Suprapubic skin (tissue), 4 donors: ENCODE measurements around the gene PPP1R37. TPM values are rescaled to one million over a fixed set of nuclear protein-coding genes. Genes with fewer than 3 reads are reported as not detected.

Experiments used
- DNase-seq, 2 donors: peaks; one replicate each; pipeline ENCODE4 v3.0.0-alpha.2; 2019; ENCODE audit warnings: low spot score in 2 of 2
- H3K27ac ChIP-seq: fragments of 200-600 bp; sonication (generic); one replicate; pipeline ENCODE4 v1.5.1; 2019
- H3K27me3 ChIP-seq: fragments of 200-600 bp; sonication (generic); one replicate; pipeline ENCODE4 v1.5.1; 2019
- H3K36me3 ChIP-seq: fragments of 200-600 bp; sonication (generic); one replicate; pipeline ENCODE4 v1.5.1; 2019
- H3K4me1 ChIP-seq: fragments of 200-600 bp; sonication (generic); one replicate; pipeline ENCODE4 v1.5.1; 2019
- H3K4me3 ChIP-seq: fragments of 200-600 bp; sonication (generic); one replicate; pipeline ENCODE4 v1.5.1; 2019; ENCODE audit warnings: mild to moderate bottlenecking
- H3K9me3 ChIP-seq: fragments of 200-600 bp; sonication (generic); one replicate; pipeline ENCODE4 v1.5.1; 2019
- CTCF ChIP-seq, 2 donors: fragments of 200-600 bp in 1 of 2; fragments of 450-650 bp in 1 of 2; sonication (generic) in 1 of 2; IDR thresholded peaks; one replicate each; pipeline ENCODE4 v1.5.1; 2016 to 2019; ENCODE audit warnings: antibody characterized with exemption in 2 of 2, mild to moderate bottlenecking in 1 of 2, moderate library complexity in 1 of 2
- EP300 ChIP-seq: sonication (generic); formaldehyde crosslinking; IDR thresholded peaks from one replicate; pipeline ENCODE4 v1.6.1; 2017; ENCODE audit warnings: antibody characterized with exemption
- POLR2A ChIP-seq, 2 donors: fragments of 450-650 bp; IDR thresholded peaks; one replicate each; pipeline ENCODE4 v1.6.1; 2017; ENCODE audit warnings: antibody characterized with exemption in 2 of 2, mild to moderate bottlenecking in 2 of 2, moderate library complexity in 2 of 2
- POLR2AphosphoS5 ChIP-seq, 3 donors: sonication (generic); formaldehyde crosslinking; IDR thresholded peaks; one replicate each; pipeline ENCODE4 v1.6.1; 2017; ENCODE audit warnings: antibody characterized with exemption in 3 of 3
- WGBS: methylation state at CpG from one replicate; pipeline ENCODE4 v1.1.5; 2018; 5-methylcytosine and 5-hydroxymethylcytosine counted together
- total RNA-seq, 4 donors: library from RNA; depleted of rRNA; stranded (reverse); fragments of >200 nt; gene quantifications; one replicate each; pipeline ENCODE4 v1.1.0, GENCODE V29; 2016

Gene PPP1R37
- total RNA-seq, 4 donors from 2014 or later: 24.6 to 43.1 (median 33.5) TPM

- Histone ChIP-seq H3K27ac (no peak overlapping the region), H3K27me3 (peaks cover 4% of the 10 kb centered on the region), H3K9me3 (no peaks in the 10 kb centered on the region), H3K4me1 (peaks cover 70% of the 10 kb centered on the region), H3K36me3 (no peaks in the 10 kb centered on the region), H3K4me3 (no peak overlapping the region)
- TF ChIP-seq EP300 (no peak), POLR2A (IDR thresholded peaks at IDR 0.05) (no peak), POLR2AphosphoS5 (IDR thresholded peaks at IDR 0.05) (no peak), CTCF (IDR thresholded peaks at IDR 0.05) (no peak)
- WGBS: 87% methylated on average over 21 of the region's 27 CpGs
- no peak for DNase-seq
Measured at GRCh38 chr19:45158503-45159209, 65.7 kb downstream of the PPP1R37 start.

GRCh38 chr19:45159210-45159970 lies 66.4 kb downstream of the PPP1R37 start:
- WGBS: 79% methylated on average over 11 of the region's 12 CpGs
- Histone ChIP-seq H3K27me3 (peaks cover 4% of the 10 kb centered on the region), H3K4me1 (peaks cover 72% of the 10 kb centered on the region), H3K4me3 (no peak overlapping the region), H3K36me3 (no peaks in the 10 kb centered on the region), H3K9me3 (no peaks in the 10 kb centered on the region), H3K27ac (no peak overlapping the region)
- DNase-seq: no peak
- TF ChIP-seq POLR2A (IDR thresholded peaks at IDR 0.05) (no peak), EP300 (no peak), POLR2AphosphoS5 (IDR thresholded peaks at IDR 0.05) (no peak), CTCF (IDR thresholded peaks at IDR 0.05) (no peak)

GRCh38 chr19:45159971-45160324 lies 67.0 kb downstream of the PPP1R37 start:
- Histone ChIP-seq H3K27me3 (peaks cover 4% of the 10 kb centered on the region), H3K27ac (no peak overlapping the region), H3K4me3 (no peak overlapping the region), H3K4me1 (peaks cover 77% of the 10 kb centered on the region), H3K9me3 (no peaks in the 10 kb centered on the region), H3K36me3 (no peaks in the 10 kb centered on the region)
- TF ChIP-seq POLR2A (IDR thresholded peaks at IDR 0.05) (no peak), EP300 (no peak), CTCF (IDR thresholded peaks at IDR 0.05) (no peak), POLR2AphosphoS5 (IDR thresholded peaks at IDR 0.05) (no peak)
- no peak for DNase-seq
- WGBS: 75% methylated on average over 9 of the region's 10 CpGs

DNA sequence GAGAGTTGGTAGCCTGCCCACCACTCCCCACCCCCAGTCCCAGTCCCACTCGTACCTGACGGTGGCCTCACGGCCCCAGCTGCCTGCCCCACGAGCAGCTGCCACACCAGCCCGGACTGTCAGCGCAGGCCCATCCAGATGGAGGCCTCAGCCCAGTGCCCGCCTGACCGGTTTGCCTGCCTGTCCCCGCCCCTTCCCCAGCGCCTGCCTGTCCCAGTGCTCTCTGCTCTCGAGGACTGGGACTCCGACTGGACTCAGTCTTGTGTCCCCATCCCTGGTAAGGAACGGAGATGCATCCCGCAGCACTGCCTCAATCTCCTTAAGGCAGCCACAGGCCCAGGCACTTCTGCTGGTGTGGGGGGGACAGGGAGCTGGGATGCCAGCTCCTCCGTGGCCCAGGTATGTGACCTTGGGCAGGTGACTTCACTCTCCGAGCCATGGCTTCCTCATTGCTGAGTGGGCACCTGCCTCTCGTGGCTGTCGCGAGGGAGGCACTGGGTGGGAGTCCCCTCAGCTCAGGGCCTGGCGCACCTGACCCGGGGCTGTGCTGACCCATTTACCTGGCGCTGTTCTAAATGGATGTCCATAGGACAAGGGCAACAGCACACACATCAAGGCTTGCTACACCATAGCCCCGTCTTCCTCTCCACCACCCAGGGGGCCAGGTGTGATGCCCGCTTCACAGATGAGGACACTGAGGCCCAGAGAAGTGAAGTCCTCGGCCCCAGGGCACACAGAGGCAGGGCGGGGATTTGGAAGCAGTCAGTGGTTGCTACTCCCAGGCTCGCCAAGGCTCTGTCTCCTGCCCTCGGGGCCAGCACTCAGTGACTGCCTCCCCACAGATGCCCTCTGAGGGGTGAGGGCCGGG lies 68.1 kb downstream of the PPP1R37 start, which contains the start of gene NKPD1:
NKPD1 (minus strand) TSS at position 113 of the 868 bp plus-strand sequence. CDS start 832 bp downstream, outside the sequence.
- H3K27ac ChIP-seq: peak within 1 kb of the TSS; percentile 73

More for the DNA sequence above, 68.1 kb downstream of the PPP1R37 start, which contains the start of gene NKPD1:
- no peak for DNase-seq
- Histone ChIP-seq H3K27me3 (peaks cover 4% of the 10 kb centered on the region), H3K36me3 (no peaks in the 10 kb centered on the region), H3K4me1 (peaks cover 77% of the 10 kb centered on the region), H3K4me3 (peak within 1 kb of the TSS; percentile 38), H3K9me3 (no peaks in the 10 kb centered on the region)
- TF ChIP-seq POLR2A (IDR thresholded peaks at IDR 0.05) (no peak), POLR2AphosphoS5 (IDR thresholded peaks at IDR 0.05) (no peak), CTCF (IDR thresholded peaks at IDR 0.05) (no peak), EP300 (no peak)
- 34% methylated on average over 14 of the region's 29 CpGs for WGBS
